Ishikawa (cell line): ENCODE data around the gene TMPRSS13.

Experiments used
- CEBPB ChIP-seq: IDR thresholded peaks from 2 replicates; pipeline ENCODE4 v1.6.1; 2012
- EGR1 ChIP-seq: IDR thresholded peaks from 2 replicates; pipeline ENCODE4 v1.6.1; 2012
- EP300 ChIP-seq: IDR thresholded peaks from 2 replicates; pipeline ENCODE4 v1.6.1; 2012; ENCODE audit warnings: borderline replicate concordance
- FOXM1 ChIP-seq: IDR thresholded peaks from 2 replicates; pipeline ENCODE4 v1.6.1; 2012; ENCODE audit warnings: low read depth, borderline replicate concordance
- MAX ChIP-seq: IDR thresholded peaks from 2 replicates; pipeline ENCODE4 v1.6.1; 2012
- NFIC ChIP-seq: IDR thresholded peaks from 2 replicates; pipeline ENCODE4 v1.6.1; 2012
- RAD21 ChIP-seq: IDR thresholded peaks from 2 replicates; pipeline ENCODE4 v1.6.1; 2012; ENCODE audit warnings: low read depth
- TAF1 ChIP-seq: IDR thresholded peaks from 2 replicates; pipeline ENCODE4 v1.6.1; 2012; ENCODE audit warnings: low read depth, mild to moderate bottlenecking
- TCF12 ChIP-seq: IDR thresholded peaks from 2 replicates; pipeline ENCODE4 v1.6.1; 2012; ENCODE audit warnings: low read depth
- TEAD4 ChIP-seq: IDR thresholded peaks from 2 replicates; pipeline ENCODE4 v1.6.1; 2012
- USF1 ChIP-seq: IDR thresholded peaks from 2 replicates; pipeline ENCODE4 v1.6.1; 2012
- YY1 ChIP-seq: IDR thresholded peaks from 2 replicates; pipeline ENCODE4 v1.6.1; 2012; ENCODE audit warnings: low read depth
- ZBTB7A ChIP-seq: IDR thresholded peaks from 2 replicates; pipeline ENCODE4 v1.6.1; 2012; ENCODE audit warnings: low read depth
- TF ChIP-seq, protein P1 (sequence below): IDR thresholded peaks from 2 replicates; pipeline ENCODE4 v1.6.1; 2012; ENCODE audit warnings: low read depth, mild to moderate bottlenecking

DNA sequence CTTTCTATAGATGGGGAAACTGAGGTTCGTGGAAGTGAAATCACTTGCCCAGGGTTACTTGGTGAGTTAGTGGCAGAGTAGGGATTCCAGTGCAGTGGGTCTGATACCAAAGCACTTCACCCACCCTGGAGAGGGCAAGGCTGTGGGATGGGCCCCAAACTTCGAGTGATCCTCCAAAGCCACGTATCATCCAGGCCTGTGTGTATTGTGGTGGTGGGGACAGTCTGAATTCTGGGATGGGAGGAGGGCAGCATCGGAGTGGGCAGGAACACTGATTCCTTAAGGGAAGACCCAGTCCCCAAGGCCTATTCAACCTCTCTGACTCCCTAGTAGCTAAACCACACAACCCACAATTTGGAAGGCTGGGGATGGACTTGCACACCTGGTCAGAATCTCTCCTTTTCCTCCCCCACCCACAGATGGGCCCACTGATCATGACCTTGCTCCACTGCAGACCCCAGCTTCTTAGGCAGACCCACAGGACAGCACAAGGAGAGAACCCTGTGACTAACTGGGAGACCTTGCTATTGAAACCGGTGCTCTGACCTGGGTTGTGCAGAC, 11.5 kb downstream of the TMPRSS13 start:
- TF ChIP-seq, protein P1, sequence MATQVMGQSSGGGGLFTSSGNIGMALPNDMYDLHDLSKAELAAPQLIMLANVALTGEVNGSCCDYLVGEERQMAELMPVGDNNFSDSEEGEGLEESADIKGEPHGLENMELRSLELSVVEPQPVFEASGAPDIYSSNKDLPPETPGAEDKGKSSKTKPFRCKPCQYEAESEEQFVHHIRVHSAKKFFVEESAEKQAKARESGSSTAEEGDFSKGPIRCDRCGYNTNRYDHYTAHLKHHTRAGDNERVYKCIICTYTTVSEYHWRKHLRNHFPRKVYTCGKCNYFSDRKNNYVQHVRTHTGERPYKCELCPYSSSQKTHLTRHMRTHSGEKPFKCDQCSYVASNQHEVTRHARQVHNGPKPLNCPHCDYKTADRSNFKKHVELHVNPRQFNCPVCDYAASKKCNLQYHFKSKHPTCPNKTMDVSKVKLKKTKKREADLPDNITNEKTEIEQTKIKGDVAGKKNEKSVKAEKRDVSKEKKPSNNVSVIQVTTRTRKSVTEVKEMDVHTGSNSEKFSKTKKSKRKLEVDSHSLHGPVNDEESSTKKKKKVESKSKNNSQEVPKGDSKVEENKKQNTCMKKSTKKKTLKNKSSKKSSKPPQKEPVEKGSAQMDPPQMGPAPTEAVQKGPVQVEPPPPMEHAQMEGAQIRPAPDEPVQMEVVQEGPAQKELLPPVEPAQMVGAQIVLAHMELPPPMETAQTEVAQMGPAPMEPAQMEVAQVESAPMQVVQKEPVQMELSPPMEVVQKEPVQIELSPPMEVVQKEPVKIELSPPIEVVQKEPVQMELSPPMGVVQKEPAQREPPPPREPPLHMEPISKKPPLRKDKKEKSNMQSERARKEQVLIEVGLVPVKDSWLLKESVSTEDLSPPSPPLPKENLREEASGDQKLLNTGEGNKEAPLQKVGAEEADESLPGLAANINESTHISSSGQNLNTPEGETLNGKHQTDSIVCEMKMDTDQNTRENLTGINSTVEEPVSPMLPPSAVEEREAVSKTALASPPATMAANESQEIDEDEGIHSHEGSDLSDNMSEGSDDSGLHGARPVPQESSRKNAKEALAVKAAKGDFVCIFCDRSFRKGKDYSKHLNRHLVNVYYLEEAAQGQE = no peak
- TF ChIP-seq USF1 (no peak), TAF1 (no peak), EP300 (no peak), CEBPB (no peak), MAX (no peak), YY1 (no peak), FOXM1 (no peak), ZBTB7A (no peak), TCF12 (no peak), EGR1 (no peak), TEAD4 (no peak), RAD21 (no peak), NFIC (no peak)
